Ureter (tissue), 1 donor: Measurements from ENCODE around the gene SHISA6. TPM values are rescaled to one million over a fixed set of nuclear protein-coding genes. Genes with fewer than 3 reads are reported as not detected.

Experiments
- DNase-seq: peaks from one replicate; pipeline ENCODE4 v3.0.0-alpha.2; 2020; ENCODE audit warnings: low spot score
- total RNA-seq: library from RNA; stranded (reverse); gene quantifications from one replicate; pipeline ENCODE4 v1.2.4, GENCODE V29; 2023
- donor health status: DM: yes; HTN: yes; CAD: no.

The SHISA6 gene
- total RNA-seq, 1 donor from 2014 or later, result 5.4 TPM

- DNase-seq, result no peak
These were observed 112.6 kb downstream of the SHISA6 start for GRCh38 chr17:11353601-11354000.

- DNase-seq, result no peak
These were observed 115.4 kb downstream of the SHISA6 start for GRCh38 chr17:11356371-11356770.

GRCh38 chr17:11363565-11364117 is 122.6 kb downstream of the SHISA6 start:
- no peak for DNase-seq

- no peak for DNase-seq
These were observed 125.3 kb downstream of the SHISA6 start for GRCh38 chr17:11366272-11366850.

GRCh38 chr17:11369575-11369974 is 128.6 kb downstream of the SHISA6 start:
- DNase-seq, result no peak

GRCh38 chr17:11372692-11373091 is 131.7 kb downstream of the SHISA6 start:
- no peak for DNase-seq

- DNase-seq, result no peak
These were observed 137.5 kb downstream of the SHISA6 start for GRCh38 chr17:11378506-11378905.

GRCh38 chr17:11380761-11381160 is 139.7 kb downstream of the SHISA6 start:
- no peak for DNase-seq

GRCh38 chr17:11383157-11383556 is 142.1 kb downstream of the SHISA6 start:
- no peak for DNase-seq

- no peak for DNase-seq
These were observed 143.1 kb downstream of the SHISA6 start for GRCh38 chr17:11384131-11384530.

GRCh38 chr17:11387610-11388009 is 146.6 kb downstream of the SHISA6 start:
- DNase-seq, result no peak

GRCh38 chr17:11388054-11388453 is 147.0 kb downstream of the SHISA6 start:
- no peak for DNase-seq

- DNase-seq, result no peak
These were observed 148.6 kb downstream of the SHISA6 start for GRCh38 chr17:11389583-11389982.

GRCh38 chr17:11391134-11391533 is 150.1 kb downstream of the SHISA6 start:
- no peak for DNase-seq

- DNase-seq, result no peak
These were observed 163.6 kb downstream of the SHISA6 start for GRCh38 chr17:11404431-11405276.

GRCh38 chr17:11406716-11407115 is 165.7 kb downstream of the SHISA6 start:
- no peak for DNase-seq

- no peak for DNase-seq
These were observed 171.6 kb downstream of the SHISA6 start for GRCh38 chr17:11412654-11413053.

- DNase-seq, result no peak
These were observed 177.3 kb downstream of the SHISA6 start for GRCh38 chr17:11418342-11418741.

- DNase-seq, result no peak
These were observed 189.7 kb downstream of the SHISA6 start for GRCh38 chr17:11430751-11431150.

GRCh38 chr17:11438673-11439072 is 197.7 kb downstream of the SHISA6 start:
- DNase-seq, result no peak

- DNase-seq, result no peak
These were observed 200.0 kb downstream of the SHISA6 start for GRCh38 chr17:11441004-11441403.

- no peak for DNase-seq
These were observed 205.3 kb downstream of the SHISA6 start for GRCh38 chr17:11446316-11446715.

- no peak for DNase-seq
These were observed 213.1 kb downstream of the SHISA6 start for GRCh38 chr17:11454096-11454495.
